HepG2 (cell line): ENCODE data around the gene ZNF326. TPM values are rescaled to one million over a fixed set of nuclear protein-coding genes. Genes with fewer than 3 reads are reported as not detected.

ENCODE experiments used
- ARNT ChIP-seq: fragments of 450-650 bp; IDR thresholded peaks from 2 replicates; pipeline ENCODE4 v1.6.1; 2017
- CENPT ChIP-seq: sonication (generic); formaldehyde crosslinking; IDR thresholded peaks from 2 replicates; pipeline ENCODE4 v1.8.0; 2022; ENCODE audit warnings: low read depth, mild to moderate bottlenecking, moderate library complexity, missing genetic modification reagents
- FOXK1 ChIP-seq: sonication (generic); formaldehyde crosslinking; IDR thresholded peaks from 2 replicates; pipeline ENCODE4 v1.4.0; 2020; ENCODE audit warnings: low read depth, missing genetic modification reagents, borderline replicate concordance
- IKZF4 ChIP-seq: sonication (generic); formaldehyde crosslinking; IDR thresholded peaks from 2 replicates; pipeline ENCODE4 v1.5.1; 2020; ENCODE audit warnings: borderline replicate concordance, mild to moderate bottlenecking, low read depth, missing genetic modification reagents; ENCODE audit errors: not compliant biosample characterization
- PAF1 ChIP-seq: IDR thresholded peaks from 2 replicates; pipeline ENCODE4 v1.6.1; 2016; ENCODE audit warnings: missing genetic modification reagents, missing compliant biosample characterization
- ZNF10 ChIP-seq: sonication (generic); formaldehyde crosslinking; IDR thresholded peaks from 2 replicates; pipeline ENCODE4 v1.4.0; 2020; ENCODE audit warnings: mild to moderate bottlenecking, low read depth, missing genetic modification reagents, borderline replicate concordance
- ZNF33B ChIP-seq: sonication (generic); formaldehyde crosslinking; IDR thresholded peaks from 2 replicates; pipeline ENCODE4 v1.5.1; 2020; ENCODE audit warnings: mild to moderate bottlenecking, missing genetic modification reagents
- ZNF383 ChIP-seq: sonication (generic); formaldehyde crosslinking; IDR thresholded peaks from 2 replicates; pipeline ENCODE4 v1.4.0; 2020; ENCODE audit warnings: missing genetic modification reagents, mild to moderate bottlenecking, borderline replicate concordance
- ZNF468 ChIP-seq: sonication (generic); formaldehyde crosslinking; IDR thresholded peaks from 2 replicates; pipeline ENCODE4 v1.8.0; 2022; ENCODE audit warnings: mild to moderate bottlenecking, moderate library complexity, missing genetic modification reagents
- ZNF605 ChIP-seq: sonication (generic); formaldehyde crosslinking; IDR thresholded peaks from 2 replicates; pipeline ENCODE4 v1.8.0; 2022; ENCODE audit warnings: mild to moderate bottlenecking, missing genetic modification reagents
- ZNF7 ChIP-seq: IDR thresholded peaks from 2 replicates; pipeline ENCODE4 v1.6.1; 2016; ENCODE audit warnings: missing biosample characterization, missing genetic modification reagents
- ZNF761 ChIP-seq: sonication (generic); formaldehyde crosslinking; conservative IDR thresholded peaks from 2 replicates; pipeline ENCODE4 v1.4.0; 2020; ENCODE audit warnings: mild to moderate bottlenecking, missing genetic modification reagents
- ZNF782 ChIP-seq: sonication (generic); formaldehyde crosslinking; IDR thresholded peaks from 2 replicates; pipeline ENCODE4 v1.4.0; 2020; ENCODE audit warnings: missing genetic modification reagents, mild to moderate bottlenecking, borderline replicate concordance
- polyA plus RNA-seq, 8 experiments: library from polyadenylated mRNA; depleted of rRNA in 3 of 8; stranded (reverse) in 7 of 8; unstranded in 1 of 8; fragments of >200 nt; fragmentation: Illumina TruSeq in 4 of 8; extraction: Trizol in 4 of 8; gene quantifications; 2 replicates each; pipeline versions ENCODE4 v1.2.1 to v1.2.3, GENCODE V29; 2011 to 2016; ENCODE audit warnings: low read depth in 4 of 8, missing spikeins in 1 of 8, mixed read lengths in 1 of 8; ENCODE audit not compliant: insufficient read depth in 1 of 8
- total RNA-seq, 5 experiments: library from RNA; depleted of rRNA; stranded (reverse); fragments of >200 nt; fragmentation: Illumina TruSeq; extraction: Trizol; gene quantifications; 2 replicates each; pipeline ENCODE4 v1.2.3, GENCODE V29; 2016; ENCODE audit warnings: low read depth in 1 of 5
- TF ChIP-seq, protein P1 (sequence below): sonication (generic); formaldehyde crosslinking; IDR thresholded peaks from 2 replicates; pipeline ENCODE4 v1.5.1; 2020; ENCODE audit warnings: missing genetic modification reagents, mild to moderate bottlenecking, borderline replicate concordance
- TF ChIP-seq, protein P2 (sequence below): IDR thresholded peaks from 2 replicates; pipeline ENCODE4 v1.6.1; 2016; ENCODE audit warnings: missing compliant biosample characterization, missing genetic modification reagents, borderline replicate concordance
- TF ChIP-seq, protein P3 (sequence below): sonication (generic); formaldehyde crosslinking; IDR thresholded peaks from 2 replicates; pipeline ENCODE4 v1.4.0; 2020; ENCODE audit warnings: mild to moderate bottlenecking, missing genetic modification reagents, borderline replicate concordance
- TF ChIP-seq, protein P4 (sequence below): sonication (generic); formaldehyde crosslinking; IDR thresholded peaks from 2 replicates; pipeline ENCODE4 v1.8.1; 2023; ENCODE audit warnings: mild to moderate bottlenecking, moderate library complexity, missing genetic modification reagents
- TF ChIP-seq, protein P5 (sequence below): sonication (generic); formaldehyde crosslinking; IDR thresholded peaks from 2 replicates; pipeline ENCODE4 v1.4.0; 2020; ENCODE audit warnings: missing genetic modification reagents; ENCODE audit errors: not compliant biosample characterization
- TF ChIP-seq, protein P6 (sequence below): sonication (generic); formaldehyde crosslinking; IDR thresholded peaks from 2 replicates; pipeline ENCODE4 v1.4.0; 2020; ENCODE audit warnings: mild to moderate bottlenecking, low read depth, missing genetic modification reagents

ZNF326 gene
- total and polyA plus RNA-seq, 2 of the 13 experiments (the other 11 are each of a cell fraction or from before 2014, with no cell fraction given): 6.3 to 16.4 TPM

DNA sequence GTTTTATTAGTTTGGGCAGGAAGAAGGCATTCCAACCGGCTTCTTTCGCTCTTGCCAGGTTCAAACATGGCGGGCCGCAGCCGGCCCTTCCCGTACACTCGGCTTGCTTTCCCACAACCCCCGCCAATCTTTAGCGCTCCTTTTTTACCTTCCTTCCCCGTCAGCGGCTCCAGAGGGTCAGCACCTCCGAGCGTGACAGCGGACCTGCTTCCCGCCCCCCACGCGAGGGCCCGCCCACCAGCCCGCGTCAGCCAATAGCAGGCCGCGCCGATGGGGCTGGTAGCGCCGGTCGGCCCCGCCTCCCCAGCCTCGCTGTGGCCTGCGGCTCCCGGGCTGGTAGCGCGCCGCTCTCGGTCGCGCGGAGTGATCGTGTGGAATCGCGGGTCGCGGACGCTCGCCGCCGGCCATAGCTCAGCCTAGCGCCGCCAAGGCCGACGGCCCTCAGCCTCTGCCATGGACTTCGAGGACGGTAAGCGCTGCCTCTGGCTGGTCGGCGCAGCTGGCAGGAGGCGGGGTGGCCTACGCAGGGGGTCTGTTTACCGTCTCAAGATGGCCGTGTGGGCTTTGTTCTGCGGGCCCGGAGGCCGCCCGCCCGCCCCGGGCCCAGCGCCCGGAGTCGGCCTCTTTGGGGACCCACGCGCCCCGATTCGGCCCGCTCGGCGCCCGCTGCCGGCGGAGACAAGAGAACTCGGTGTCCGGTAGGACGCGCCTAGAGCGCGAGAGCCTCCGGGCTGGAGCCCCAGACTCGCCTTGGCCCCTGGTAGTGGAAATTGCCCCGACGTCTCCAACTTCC lies at the start of gene ZNF326 (continued):
- TF ChIP-seq, protein P1, sequence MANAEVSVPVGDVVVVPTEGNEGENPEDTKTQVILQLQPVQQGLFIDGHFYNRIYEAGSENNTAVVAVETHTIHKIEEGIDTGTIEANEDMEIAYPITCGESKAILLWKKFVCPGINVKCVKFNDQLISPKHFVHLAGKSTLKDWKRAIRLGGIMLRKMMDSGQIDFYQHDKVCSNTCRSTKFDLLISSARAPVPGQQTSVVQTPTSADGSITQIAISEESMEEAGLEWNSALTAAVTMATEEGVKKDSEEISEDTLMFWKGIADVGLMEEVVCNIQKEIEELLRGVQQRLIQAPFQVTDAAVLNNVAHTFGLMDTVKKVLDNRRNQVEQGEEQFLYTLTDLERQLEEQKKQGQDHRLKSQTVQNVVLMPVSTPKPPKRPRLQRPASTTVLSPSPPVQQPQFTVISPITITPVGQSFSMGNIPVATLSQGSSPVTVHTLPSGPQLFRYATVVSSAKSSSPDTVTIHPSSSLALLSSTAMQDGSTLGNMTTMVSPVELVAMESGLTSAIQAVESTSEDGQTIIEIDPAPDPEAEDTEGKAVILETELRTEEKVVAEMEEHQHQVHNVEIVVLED (CRISPR knock-in tag): peak; percentile 90
- TF ChIP-seq ZNF7 (CRISPR knock-in tag) (no peak), ZNF468 (0 out of 2 replicates have a peak, but pooled peaks have one; percentile 62), ZNF10 (CRISPR knock-in tag) (no peak), CENPT (peak; percentile 74; the same call in 1 of the 2 replicates), ZNF383 (CRISPR knock-in tag) (no peak), FOXK1 (CRISPR knock-in tag) (no peak), ZNF605 (no peak), ARNT (no peak), PAF1 (CRISPR knock-in tag) (no peak), ZNF761 (CRISPR knock-in tag) (peak; percentile 71), ZNF33B (CRISPR knock-in tag) (0 out of 2 replicates have a peak, but pooled peaks have one; percentile 61), ZNF782 (CRISPR knock-in tag) (peak; percentile 83; the same call in 1 of the 2 replicates), IKZF4 (peak; percentile 81)
- TF ChIP-seq, protein P2, sequence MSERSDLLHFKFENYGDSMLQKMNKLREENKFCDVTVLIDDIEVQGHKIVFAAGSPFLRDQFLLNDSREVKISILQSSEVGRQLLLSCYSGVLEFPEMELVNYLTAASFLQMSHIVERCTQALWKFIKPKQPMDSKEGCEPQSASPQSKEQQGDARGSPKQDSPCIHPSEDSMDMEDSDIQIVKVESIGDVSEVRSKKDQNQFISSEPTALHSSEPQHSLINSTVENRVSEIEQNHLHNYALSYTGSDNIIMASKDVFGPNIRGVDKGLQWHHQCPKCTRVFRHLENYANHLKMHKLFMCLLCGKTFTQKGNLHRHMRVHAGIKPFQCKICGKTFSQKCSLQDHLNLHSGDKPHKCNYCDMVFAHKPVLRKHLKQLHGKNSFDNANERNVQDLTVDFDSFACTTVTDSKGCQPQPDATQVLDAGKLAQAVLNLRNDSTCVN (CRISPR knock-in tag): no peak
- TF ChIP-seq, protein P3, sequence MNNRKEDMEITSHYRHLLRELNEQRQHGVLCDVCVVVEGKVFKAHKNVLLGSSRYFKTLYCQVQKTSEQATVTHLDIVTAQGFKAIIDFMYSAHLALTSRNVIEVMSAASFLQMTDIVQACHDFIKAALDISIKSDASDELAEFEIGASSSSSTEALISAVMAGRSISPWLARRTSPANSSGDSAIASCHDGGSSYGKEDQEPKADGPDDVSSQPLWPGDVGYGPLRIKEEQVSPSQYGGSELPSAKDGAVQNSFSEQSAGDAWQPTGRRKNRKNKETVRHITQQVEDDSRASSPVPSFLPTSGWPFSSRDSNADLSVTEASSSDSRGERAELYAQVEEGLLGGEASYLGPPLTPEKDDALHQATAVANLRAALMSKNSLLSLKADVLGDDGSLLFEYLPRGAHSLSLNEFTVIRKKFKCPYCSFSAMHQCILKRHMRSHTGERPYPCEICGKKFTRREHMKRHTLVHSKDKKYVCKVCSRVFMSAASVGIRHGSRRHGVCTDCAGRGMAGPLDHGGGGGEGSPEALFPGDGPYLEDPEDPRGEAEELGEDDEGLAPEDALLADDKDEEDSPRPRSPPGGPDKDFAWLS: no peak
- TF ChIP-seq, protein P4, sequence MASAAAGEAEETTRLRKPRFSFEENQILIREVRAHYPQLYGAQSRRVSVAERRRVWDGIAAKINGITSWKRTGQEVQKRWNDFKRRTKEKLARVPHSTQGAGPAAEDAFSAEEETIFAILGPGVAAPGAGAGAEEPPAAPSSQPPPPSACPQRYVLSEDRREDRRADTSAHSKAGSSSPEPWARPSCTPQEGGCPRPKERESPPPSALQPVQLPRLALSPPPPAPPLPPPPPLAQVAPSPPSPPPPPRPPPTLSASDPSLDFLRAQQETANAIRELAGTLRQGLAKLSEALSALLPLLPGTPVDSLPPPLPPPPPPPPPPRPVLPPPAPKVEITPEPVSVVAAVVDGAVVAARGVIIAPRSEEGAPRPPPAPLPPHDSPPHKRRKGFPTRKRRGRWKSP (CRISPR knock-in tag): peak; percentile 92
- TF ChIP-seq, protein P5, sequence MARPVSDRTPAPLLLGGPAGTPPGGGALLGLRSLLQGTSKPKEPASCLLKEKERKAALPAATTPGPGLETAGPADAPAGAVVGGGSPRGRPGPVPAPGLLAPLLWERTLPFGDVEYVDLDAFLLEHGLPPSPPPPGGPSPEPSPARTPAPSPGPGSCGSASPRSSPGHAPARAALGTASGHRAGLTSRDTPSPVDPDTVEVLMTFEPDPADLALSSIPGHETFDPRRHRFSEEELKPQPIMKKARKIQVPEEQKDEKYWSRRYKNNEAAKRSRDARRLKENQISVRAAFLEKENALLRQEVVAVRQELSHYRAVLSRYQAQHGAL (CRISPR knock-in tag): no peak
- TF ChIP-seq, protein P6, sequence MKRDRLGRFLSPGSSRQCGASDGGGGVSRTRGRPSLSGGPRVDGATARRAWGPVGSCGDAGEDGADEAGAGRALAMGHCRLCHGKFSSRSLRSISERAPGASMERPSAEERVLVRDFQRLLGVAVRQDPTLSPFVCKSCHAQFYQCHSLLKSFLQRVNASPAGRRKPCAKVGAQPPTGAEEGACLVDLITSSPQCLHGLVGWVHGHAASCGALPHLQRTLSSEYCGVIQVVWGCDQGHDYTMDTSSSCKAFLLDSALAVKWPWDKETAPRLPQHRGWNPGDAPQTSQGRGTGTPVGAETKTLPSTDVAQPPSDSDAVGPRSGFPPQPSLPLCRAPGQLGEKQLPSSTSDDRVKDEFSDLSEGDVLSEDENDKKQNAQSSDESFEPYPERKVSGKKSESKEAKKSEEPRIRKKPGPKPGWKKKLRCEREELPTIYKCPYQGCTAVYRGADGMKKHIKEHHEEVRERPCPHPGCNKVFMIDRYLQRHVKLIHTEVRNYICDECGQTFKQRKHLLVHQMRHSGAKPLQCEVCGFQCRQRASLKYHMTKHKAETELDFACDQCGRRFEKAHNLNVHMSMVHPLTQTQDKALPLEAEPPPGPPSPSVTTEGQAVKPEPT (CRISPR knock-in tag): peak; percentile 89; the same call in 1 of the 2 replicates
